Upper lobe of right lung (tissue), 1 donor: ENCODE results near the gene LYPD6B. TPM values are rescaled to one million over a fixed set of nuclear protein-coding genes. Genes with fewer than 3 reads are reported as not detected.

ENCODE experiments used
- ATAC-seq: fragments of 200-7000 bp; cut with Tn5 transposase; one replicate; pipeline ENCODE4 v1.9.1; 2020; ENCODE audit warnings: mild to moderate bottlenecking, moderate library complexity
- DNase-seq: peaks from one replicate; pipeline ENCODE4 v3.0.0-alpha.2; 2020
- H3K27ac ChIP-seq: fragments of 200-600 bp; one replicate; pipeline ENCODE4 v1.8.0; 2022
- H3K27me3 ChIP-seq: fragments of 200-600 bp; one replicate; pipeline ENCODE4 v1.8.0; 2022; ENCODE audit warnings: mild to moderate bottlenecking
- H3K36me3 ChIP-seq: fragments of 200-600 bp; one replicate; pipeline ENCODE4 v1.8.0; 2022
- H3K4me1 ChIP-seq: fragments of 200-600 bp; one replicate; pipeline ENCODE4 v1.8.0; 2022
- H3K4me3 ChIP-seq: fragments of 200-600 bp; one replicate; pipeline ENCODE4 v1.8.0; 2022; ENCODE audit warnings: mild to moderate bottlenecking
- H3K9me3 ChIP-seq: fragments of 200-600 bp; one replicate; pipeline ENCODE4 v1.8.0; 2022
- CTCF ChIP-seq: fragments of 200-600 bp; IDR thresholded peaks from one replicate; pipeline ENCODE4 v1.8.0; 2022; ENCODE audit warnings: antibody characterized with exemption
- intact Hi-C: fragments of 100-400 bp; cut with DNase I; formaldehyde crosslinking; loops from one replicate; pipeline ENCODE4 v1.11.0; 2022
- total RNA-seq: library from RNA; stranded (reverse); fragmentation: NEBNext Ultra II Directional; extraction: Animal tissue kit (Norgen Biotek cat#: 25700); gene quantifications from one replicate; pipeline ENCODE4 v1.2.1, GENCODE V29; 2021
- donor health status: DM: no; HTN: yes; CAD: no; lungs with severe emphysema.

The LYPD6B gene
- total RNA-seq, 1 donor from 2014 or later = 0.78 TPM

GRCh38 chr2:149000158-149000938 lies 38.2 kb upstream of the LYPD6B start:
- H3K9me3 ChIP-seq = no peaks in the 10 kb centered on the region
- H3K27me3 ChIP-seq = no peaks in the 10 kb centered on the region
- no peak overlapping the region for H3K4me3 ChIP-seq
- intact Hi-C loops = no loop called here
- DNase-seq = no peak
- no peak for ATAC-seq
- no peak for TF ChIP-seq CTCF
- no peak overlapping the region for H3K27ac ChIP-seq
- no peaks in the 10 kb centered on the region for H3K4me1 ChIP-seq
- H3K36me3 ChIP-seq = no peaks in the 10 kb centered on the region

GRCh38 chr2:149001496-149001895 lies 37.0 kb upstream of the LYPD6B start:
- no peak for TF ChIP-seq CTCF
- intact Hi-C loops = no loop called here
- DNase-seq = no peak
- Histone ChIP-seq H3K36me3 (no peaks in the 10 kb centered on the region), H3K27me3 (no peaks in the 10 kb centered on the region), H3K27ac (no peak overlapping the region), H3K4me1 (no peaks in the 10 kb centered on the region), H3K4me3 (no peak overlapping the region), H3K9me3 (no peaks in the 10 kb centered on the region)
- ATAC-seq = no peak

GRCh38 chr2:149002378-149002890 lies 36.1 kb upstream of the LYPD6B start:
- no peak overlapping the region for H3K27ac ChIP-seq
- no peaks in the 10 kb centered on the region for H3K36me3 ChIP-seq
- no peaks in the 10 kb centered on the region for H3K27me3 ChIP-seq
- H3K9me3 ChIP-seq = no peaks in the 10 kb centered on the region
- intact Hi-C loops = no loop called here
- H3K4me3 ChIP-seq = no peak overlapping the region
- H3K4me1 ChIP-seq = no peaks in the 10 kb centered on the region
- no peak for ATAC-seq
- DNase-seq = no peak
- TF ChIP-seq CTCF = no peak

- H3K9me3 ChIP-seq = no peaks in the 10 kb centered on the region
- intact Hi-C loops = no loop called here
- no peak for TF ChIP-seq CTCF
- H3K27me3 ChIP-seq = no peaks in the 10 kb centered on the region
- DNase-seq = no peak
- H3K4me3 ChIP-seq = no peak overlapping the region
- H3K27ac ChIP-seq = no peak overlapping the region
- no peak for ATAC-seq
- no peaks in the 10 kb centered on the region for H3K36me3 ChIP-seq
- no peaks in the 10 kb centered on the region for H3K4me1 ChIP-seq
Observed at GRCh38 chr2:149002891-149003740, 35.4 kb upstream of the LYPD6B start.

- no peak overlapping the region for H3K4me3 ChIP-seq
Observed at GRCh38 chr2:149004836-149005235, 33.7 kb upstream of the LYPD6B start.

More at GRCh38 chr2:149004836-149005235, 33.7 kb upstream of the LYPD6B start:
- no peaks in the 10 kb centered on the region for H3K4me1 ChIP-seq
- no peak for DNase-seq
- H3K27ac ChIP-seq = no peak overlapping the region
- ATAC-seq = no peak
- intact Hi-C loops = no loop called here
- no peaks in the 10 kb centered on the region for H3K36me3 ChIP-seq
- no peaks in the 10 kb centered on the region for H3K27me3 ChIP-seq
- no peaks in the 10 kb centered on the region for H3K9me3 ChIP-seq
- TF ChIP-seq CTCF = no peak
